ENCODE data around the gene SLC22A23.

DNA sequence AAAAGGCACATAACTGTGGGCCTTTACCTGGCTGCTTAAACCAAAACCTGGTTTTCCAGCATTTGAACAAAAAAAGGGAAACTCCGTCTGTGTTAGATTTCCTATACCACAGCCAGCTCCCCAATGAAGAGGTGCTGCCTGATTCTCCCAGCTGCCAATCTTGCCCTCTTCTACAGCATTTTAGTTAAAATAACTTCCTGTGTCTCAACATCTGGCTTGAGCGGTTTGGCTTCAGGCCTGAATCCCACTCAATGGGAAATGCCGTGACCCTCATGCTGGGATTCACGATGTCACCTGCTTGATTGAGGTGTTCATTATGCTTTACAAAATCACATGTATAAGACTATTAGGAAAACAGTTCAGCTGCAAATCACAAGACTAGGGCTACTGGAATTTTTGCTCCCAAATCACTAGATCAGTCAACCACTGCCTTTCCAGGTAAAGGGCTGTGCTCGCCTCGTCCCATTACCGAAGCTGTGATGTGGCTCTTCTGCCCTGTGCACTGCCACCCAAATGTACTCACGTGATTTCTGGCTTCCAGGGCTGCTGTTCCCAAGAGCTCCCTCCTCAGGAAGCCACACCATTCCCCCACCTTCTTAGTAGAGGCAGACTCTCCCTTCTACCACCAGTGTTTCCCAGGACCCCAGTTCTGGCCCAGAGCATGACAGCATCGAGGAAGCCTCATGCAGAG lies 103.5 kb downstream of the SLC22A23 start:
- TF ChIP-seq, protein P1, sequence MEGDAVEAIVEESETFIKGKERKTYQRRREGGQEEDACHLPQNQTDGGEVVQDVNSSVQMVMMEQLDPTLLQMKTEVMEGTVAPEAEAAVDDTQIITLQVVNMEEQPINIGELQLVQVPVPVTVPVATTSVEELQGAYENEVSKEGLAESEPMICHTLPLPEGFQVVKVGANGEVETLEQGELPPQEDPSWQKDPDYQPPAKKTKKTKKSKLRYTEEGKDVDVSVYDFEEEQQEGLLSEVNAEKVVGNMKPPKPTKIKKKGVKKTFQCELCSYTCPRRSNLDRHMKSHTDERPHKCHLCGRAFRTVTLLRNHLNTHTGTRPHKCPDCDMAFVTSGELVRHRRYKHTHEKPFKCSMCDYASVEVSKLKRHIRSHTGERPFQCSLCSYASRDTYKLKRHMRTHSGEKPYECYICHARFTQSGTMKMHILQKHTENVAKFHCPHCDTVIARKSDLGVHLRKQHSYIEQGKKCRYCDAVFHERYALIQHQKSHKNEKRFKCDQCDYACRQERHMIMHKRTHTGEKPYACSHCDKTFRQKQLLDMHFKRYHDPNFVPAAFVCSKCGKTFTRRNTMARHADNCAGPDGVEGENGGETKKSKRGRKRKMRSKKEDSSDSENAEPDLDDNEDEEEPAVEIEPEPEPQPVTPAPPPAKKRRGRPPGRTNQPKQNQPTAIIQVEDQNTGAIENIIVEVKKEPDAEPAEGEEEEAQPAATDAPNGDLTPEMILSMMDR (conservative IDR thresholded peaks at IDR 0.05 in 1 of 2, IDR thresholded peaks at IDR 0.05 in 1 of 2; ENCODE audit: extremely low read depth in 1 of 2, insufficient read depth in 1 of 2, low read depth in 1 of 2, low read length in 2 of 2): no peak
- no peak for TF ChIP-seq EZH2 (IDR thresholded peaks at IDR 0.05; ENCODE audit: borderline replicate concordance, low read length)

Data from mammary epithelial cell (primary cell).